GM18907 (cell line): ENCODE data around the gene CD81.

Experiments
- ATAC-seq: cut with Tn5 transposase; IDR thresholded peaks from one replicate; pipeline ENCODE4 v1.9.1; 2021; ENCODE audit warnings: mild to moderate bottlenecking, moderate library complexity; ENCODE audit not compliant: unreplicated experiment

The CD81 gene

DNA sequence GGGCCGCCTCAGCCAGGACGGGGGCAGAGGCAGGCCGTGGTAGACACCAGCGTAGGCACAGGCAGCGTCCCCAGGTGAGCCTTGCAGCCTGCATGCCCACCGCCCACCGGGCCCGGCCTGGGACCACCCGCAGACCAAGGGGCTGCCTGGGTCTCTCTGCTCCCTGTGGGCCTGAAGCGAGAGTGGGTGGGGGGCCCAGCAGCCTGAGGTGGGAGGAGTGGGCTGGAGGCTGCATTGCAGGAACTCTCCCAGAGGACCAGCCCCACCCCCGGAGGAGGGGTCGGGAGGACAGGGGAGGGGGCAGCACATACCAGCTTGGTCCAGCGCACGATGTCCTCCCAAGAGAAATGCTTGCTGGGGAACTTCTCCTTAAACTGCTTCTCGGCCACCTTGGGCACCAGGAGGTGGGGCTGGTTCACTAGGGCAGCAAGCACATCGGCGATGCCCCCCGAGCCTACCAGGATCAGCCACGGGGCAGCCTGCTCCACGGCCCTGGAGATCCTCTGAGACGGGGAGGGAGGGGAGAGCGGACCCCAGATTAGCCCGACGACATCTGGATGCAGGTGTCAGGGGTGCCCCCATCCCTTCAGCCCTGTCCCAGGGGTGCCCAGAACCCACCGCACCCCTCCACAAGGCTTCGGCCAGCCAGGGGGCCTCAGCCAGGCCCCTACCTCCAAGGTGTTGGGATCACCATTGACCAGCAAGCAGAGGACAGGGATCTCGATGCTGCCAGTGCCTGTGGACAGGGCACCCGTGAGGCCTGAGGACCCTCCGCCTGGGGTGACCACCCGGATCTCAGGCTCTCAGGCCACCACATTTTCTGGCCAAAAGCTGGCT is 41.0 kb downstream of the CD81 start:
- ATAC-seq, result no peak

DNA sequence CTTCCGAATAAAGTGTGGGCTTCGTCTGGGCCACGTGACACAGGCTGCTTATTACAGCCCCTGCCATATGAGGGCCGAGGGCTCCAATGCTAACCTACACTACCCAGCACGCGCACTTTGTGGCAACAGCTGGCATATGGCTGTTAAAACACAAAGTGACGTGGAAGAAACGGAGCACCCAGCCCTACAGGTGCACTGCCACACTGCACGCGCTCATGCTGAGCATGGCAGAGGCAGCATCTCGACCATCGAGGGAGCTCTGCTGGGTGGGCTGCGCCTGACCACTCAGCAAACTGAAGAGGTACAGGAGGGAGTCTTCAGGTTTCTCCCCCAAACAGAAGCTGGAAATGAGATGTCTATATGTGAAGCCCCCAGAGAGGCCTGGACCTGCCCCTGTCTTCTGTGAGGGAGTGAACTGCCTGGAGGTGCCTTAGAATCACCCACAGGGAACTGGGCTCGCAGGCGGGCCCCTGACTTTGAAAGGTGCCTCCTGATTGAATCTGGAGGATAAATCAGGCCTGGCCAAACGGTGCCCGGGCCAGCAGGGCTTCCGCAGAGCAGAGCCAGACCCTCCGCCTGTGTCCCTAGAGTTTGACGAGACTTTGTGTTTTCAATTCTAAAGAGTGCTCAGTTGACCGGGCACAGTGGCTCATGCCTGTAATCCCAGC is 41.7 kb downstream of the CD81 start:
- no peak for ATAC-seq

DNA sequence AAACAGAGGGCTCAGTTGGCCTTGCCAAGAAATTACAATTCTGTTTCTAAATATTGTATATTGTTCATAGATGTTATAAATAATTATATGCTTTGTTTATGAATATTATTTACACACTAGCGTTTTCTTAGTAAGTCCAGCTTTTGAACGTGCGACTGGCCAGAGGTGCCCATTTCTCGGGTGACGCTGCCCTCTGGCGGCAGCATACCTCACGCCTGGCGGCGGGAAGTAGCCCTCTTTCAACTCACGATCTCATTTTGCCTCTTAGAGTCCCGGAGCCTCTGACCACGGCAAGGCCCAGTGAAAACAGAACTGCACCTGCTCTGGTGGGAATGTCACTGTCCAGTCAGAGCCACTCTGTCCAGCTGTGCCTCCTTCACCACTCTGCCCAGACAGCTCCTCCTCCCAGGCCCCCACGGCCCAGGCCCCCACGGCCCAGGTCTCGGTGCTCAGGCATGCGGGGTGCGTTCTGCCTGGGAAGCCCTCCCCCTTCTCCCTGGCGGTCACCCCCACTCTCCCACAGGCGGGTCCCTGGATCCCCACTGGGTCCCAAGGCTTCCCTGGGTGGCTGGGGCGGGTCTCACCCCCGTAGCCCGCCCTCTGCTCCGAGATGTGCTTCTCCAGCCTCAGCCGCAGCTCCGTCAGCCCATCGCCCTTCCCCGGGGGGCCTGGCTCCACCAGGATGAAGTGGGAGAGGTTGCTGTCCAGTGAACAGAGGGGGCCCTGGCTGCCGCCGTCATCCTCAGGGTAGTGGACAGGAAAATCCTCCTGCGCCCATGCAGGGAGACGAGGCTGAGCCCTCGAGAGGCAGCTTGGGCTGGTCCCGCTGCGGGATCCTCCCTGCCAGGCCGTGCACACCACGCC is 42.8 kb downstream of the CD81 start:
- ATAC-seq, result no peak

DNA sequence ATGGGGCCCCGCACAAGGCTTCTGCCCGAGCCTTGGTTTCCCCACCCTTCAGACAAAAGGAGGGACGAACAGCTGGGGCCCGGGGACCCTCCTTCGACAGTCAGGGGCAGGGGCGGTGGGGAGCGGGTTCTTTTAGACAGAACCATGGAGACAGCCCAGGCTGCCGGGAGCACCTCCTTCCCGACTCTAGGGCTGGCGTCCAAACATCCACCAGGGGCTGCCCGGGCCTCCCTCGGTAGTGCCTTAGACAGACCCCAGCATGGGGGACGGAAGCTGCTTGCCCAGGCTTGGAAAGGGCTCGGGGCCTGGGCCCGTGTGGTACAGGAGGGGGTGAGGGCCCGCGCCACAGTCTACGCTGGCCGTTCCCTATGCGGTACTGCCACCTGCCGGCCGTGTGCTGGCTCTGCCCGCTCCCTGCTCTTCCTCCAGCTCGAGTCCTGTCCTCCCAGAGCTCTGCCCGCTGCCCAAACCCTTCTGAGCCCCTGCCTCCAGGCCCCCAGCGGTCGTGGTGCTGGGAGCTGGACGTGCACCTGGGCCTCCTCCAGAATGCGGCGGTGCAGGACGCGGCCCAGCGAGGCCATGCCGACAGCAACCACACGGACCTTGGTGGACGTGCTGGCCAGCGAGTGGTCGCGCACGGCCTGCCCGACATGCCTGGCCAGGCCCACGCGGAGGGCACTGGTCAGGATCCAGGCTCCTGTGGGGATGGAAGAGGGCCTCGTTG is 43.6 kb downstream of the CD81 start:
- ATAC-seq, result peak; percentile 77

DNA sequence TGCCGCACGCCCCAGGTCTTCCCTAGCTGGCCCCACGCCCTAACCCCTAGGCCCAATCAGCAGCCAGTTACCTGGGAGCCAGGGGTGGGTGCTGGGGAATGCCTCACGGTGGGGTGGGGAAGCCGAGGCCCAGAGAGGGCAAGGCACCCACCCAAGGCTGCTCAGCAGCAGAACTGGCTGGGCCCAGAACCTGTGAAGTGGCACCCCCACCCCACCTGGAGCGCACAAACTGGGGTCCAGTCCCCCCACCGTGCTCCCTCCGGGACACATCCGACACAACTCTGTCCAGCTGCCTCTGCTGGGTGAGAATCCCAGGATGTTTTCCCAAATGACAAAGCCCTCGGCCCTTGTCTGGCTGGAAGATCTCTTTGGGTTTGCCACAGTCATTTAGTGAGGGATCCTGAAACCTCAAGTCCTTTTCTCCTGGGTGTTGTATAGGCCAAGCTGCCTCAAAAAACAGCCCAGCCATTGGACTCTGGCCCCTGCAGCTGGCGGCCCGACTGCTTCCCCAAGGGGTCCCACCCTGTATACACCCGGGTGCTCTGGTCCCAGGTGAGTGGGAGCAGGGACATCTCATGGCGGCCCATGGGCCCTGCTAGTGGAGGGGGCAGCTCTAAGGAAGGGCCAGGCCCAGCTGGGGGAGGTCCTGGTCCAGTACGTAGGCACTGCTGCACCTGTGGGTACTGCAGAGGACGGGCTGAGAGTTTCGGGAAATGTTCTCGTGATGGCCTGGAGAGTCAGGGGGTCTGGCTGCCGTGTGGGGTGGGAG is 44.3 kb downstream of the CD81 start:
- ATAC-seq, result no peak

DNA sequence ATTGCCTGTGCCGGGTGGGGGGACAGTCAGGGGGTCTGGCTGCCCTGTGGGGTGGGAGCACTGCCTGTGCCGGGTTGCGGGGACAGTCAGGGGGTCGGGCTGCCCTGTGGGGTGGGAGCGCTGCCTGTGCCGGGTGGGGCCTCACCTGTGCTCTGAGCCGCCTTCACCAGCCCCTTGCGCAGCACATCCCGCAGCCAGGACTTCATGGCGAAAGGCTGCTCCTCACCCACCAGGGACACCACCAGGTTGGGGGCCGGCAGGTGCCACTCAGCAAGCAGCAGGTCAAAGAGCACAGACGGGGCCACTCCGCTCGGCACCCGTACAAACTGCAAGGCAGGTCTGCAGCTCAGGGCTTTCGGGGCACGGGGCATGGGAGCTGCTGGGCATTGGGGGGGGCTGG is 44.9 kb downstream of the CD81 start:
- no peak for ATAC-seq

DNA sequence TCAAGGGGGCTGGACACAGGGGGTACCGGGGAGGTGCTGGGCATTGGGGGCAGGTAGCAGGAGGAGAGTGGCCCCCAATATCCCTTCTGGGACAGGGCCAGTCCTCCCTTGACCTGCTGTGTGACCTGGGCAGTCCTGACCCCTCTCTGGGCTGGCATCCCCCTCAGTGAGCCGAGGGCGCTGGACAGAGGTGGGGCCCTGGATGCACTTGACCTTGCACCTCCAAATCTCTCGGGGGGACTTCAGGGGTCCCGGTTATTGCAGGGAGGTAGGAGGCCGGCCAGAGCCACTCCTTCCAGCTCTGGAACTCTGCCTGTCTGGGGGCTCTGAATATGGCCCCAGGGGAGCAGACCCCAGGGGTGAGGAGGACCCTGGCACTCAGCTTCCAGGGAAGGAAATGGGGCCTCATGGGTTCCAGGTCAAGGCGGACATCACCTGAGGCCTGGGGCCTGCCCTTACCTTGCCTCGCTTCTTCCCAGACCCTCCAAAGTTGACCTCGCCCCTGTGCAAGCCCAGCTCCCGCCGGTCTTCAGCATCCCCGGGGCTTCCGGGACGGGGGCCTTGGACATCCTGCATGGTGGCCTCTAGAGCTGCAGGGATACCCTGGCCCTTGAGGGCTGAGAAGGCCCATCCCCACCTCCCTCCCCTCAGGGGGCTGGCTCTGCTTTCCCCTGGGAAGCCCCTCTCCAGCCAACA is 45.5 kb downstream of the CD81 start:
- no peak for ATAC-seq

DNA sequence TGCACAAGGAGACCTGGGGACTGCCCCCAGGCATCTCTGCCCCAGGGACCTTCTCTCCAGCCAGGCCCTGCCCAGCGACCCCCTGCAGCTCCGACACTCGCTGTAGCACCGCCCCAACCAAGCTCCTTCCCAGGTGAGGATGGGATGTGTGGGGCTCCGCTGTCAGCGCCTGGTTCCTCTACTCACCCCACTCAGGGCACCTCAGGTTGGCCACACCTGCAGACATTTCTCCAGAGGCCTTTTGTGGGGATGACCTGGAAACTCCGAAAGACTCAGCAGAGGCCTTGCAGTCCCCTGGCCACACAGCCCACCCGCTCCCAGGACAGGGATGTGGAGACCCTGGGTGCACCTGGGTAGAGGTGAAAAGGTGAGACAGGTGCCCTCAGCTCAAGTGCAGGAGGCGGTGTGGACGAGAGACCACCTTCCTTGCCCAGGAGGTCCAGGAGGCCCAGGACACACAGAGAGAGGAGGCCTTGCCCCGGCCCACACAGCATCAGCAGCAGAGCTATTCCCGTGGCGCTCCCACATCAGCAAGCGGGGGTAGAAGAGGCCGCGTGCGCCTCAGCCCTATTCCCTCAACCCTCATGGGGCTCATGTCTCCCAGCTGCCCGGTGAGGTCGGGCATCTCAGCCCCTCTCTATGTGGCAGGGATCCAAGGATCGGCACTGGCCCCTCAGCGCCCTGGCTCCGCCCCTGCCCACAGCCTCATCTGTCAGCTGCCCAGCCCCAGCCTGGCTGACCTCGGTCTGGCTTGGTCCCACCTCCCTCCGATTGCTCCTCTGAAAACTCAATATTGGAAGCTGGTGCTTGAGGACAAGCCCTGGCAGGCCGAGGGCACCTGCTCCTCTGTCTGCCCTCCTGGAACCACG is 46.3 kb downstream of the CD81 start:
- ATAC-seq, result no peak

DNA sequence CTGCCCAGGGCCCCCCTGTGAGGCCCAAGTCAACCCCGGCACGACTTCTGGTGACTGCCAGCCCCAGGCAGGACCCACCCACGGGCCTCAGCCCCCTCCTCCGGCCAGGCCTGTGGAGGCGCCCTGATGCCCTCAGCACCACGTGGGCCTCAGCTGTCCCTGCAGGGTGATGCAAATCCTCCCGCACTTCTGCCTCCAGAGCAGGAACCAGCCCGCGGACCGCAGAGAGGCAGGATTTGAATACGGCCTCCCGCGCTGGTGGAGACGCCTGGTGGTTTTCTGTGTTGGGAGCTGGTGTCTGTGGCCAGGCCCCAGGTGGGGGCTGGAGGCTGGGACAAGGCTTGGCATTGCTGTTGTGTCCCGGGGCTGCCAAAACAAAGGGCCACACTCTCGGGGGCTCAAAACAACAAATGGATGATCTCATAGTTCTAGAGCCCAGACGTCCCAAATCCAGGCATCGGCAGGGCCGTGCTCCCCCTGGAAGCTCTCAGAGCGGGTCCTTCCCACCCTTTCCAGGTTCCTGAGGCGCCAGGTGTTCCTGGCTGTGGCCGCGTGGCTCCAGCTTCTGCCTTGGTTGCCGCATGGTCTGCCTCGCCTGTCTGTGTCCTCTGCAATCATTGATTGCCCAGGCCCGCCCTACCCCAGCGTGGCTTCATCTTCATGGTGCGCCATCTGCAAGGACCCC is 47.8 kb downstream of the CD81 start:
- no peak for ATAC-seq

DNA sequence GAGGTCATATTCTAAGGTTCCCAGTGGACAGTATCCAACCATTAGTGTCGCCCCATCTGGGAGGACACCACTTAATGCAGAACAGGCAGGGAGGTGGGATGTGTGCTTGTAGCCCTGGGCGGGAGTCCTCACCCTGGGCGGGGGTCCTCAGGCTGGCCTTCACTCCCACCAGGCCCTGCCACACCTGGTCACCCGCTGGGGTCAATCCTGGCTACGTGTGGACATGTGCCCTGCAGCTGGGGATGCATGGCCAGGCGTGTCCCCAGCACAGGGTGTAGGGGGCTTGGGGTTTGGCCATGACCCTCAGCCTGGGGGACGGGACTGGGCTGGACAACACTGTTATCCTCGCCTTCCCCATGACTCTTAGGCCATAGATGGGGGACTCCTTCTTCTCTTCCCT is 48.4 kb downstream of the CD81 start:
- no peak for ATAC-seq

DNA sequence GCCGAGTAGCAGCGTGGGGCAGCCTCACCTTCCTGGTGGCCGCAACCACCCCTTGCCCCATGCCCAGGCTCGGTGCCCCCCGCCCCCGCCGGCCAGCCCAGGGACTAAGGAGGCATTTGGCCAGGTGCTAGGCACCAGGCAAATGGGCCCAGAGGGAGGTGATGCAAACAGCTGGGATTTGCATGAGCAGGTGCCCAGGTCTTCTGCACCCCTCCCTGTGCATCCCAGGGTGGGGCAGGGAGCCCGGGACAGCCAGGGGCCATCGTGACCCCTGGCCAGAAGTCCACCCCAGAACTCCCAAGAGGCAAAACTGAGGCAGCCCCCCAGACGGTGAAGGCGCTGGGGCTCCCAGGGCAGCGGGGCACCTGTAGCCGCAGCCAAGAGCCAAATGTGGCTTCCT is 49.1 kb downstream of the CD81 start:
- no peak for ATAC-seq

DNA sequence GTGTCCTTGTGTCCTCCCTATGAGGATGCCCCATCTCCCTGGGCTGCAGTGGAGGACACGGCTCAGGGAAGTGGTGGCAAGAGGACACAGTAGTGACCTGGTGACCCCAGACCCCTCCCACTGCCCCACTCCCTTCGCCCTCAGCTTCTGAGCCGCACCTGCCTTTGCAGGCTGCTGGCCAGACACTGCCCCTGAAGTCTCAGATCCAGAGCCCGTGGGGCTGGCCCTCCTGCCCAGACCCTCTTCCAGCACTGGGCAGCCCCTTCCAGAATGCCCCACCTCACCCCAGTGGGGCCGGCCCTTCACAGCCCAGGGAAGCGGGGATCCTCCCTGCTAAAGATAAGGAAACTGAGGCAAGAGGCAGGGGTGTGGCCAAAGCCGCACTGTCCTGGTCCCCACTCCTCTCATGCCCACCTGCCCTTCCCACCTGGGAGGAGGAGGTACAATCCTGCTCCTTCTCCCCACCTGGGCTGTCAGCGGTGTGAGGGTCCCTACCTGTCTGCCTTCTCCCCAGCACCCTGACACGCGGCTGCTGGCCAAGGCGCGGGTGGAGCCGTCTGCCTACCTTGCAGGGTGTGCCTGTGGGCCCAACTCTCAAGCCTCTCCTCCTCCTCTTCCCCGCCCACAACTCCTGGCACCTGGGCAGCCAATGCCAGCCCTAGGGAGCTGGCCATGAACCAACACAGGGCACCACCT is 49.9 kb downstream of the CD81 start:
- ATAC-seq, result no peak

DNA sequence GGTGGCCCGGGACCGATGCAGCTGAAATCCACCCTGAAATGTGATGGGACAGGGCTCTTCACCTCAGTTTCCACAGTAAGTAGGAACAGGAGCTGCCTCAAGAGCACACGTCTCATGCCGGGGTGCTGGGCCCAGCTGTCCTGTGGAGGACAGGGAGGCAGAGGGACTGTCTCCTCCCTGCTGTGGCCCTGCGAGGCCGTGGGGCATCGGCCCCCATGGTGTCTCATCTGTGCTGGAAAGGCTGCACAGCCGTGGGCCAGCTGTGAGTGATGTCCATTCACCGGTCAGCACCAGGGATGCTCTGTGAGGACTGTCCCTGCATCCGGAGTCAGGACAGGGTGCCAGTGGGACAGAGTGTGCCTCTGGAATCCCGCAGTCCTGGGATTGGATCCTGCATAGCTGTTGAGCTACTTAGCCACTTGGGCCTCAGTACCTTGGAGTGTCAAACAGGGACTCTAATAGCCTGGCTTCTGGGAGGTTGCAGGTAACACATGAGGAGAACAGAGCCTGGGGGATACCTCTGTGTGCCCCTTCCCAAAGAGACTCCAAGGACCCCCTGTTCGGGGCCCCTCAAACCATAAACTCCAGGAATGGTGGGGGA is 50.7 kb downstream of the CD81 start:
- no peak for ATAC-seq

DNA sequence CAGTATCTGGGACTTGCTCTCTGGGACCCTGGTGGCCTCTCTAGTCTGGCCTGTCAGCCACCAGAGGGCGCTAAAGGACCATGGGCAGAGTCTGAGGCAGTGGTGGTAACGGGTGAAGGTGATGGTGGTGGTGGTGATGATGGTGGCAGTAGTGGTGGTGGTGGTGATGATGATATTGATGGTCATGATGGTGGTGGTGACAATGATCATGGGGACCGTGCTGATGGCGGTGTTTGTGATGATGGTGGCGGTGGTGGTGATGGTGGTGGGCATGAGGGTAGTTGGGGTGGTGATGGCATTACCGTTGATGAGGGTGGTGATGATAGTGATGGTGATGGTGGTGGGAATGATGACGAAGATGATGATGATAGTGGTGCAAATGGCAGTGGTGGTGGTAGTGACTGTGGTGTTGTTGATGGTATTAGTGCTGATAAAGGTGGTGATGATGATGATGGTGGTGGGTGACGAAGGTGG is 51.2 kb downstream of the CD81 start:
- no peak for ATAC-seq

DNA sequence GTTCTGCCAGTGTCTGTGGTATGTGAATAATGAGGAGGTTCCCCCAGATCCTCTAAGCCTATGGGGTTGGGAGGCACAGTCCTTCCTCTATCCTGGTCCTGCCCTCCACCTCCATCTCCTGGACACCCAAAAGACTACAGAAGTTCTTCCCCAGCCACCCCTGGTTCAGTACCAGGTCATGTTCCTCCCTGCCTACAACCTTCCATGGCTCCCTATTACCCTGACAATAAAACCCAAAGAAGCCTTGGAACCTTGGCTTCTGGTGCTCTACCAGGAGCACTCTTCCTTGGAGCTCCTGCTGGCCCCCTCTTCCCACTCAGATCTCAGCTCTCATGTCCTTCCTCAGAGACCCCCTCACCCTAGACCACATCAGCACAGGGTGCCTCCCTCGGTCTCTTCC is 54.3 kb downstream of the CD81 start:
- ATAC-seq, result no peak

DNA sequence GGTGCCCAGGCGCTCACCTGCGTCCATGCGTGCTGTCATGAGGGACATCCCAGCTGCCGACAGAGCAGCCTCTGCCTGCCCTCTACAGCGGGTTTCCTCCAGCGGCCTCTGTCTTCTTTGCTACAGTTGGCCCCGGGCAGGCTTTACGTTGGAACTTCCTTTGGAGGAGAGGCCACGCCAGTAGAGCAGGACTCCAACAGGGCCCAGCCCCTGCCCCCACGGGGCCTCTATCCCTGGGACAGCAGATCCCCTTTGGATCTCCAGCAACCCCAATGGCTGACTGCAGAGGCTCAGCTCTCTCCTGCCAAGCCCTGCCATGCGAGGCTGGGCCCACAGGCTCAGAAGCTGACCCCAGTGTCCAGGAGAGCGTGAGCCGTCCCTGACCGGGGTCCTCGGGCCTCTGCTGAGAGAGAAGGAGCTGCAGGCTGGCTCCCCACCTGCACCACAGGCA is 55.1 kb downstream of the CD81 start:
- ATAC-seq, result no peak

DNA sequence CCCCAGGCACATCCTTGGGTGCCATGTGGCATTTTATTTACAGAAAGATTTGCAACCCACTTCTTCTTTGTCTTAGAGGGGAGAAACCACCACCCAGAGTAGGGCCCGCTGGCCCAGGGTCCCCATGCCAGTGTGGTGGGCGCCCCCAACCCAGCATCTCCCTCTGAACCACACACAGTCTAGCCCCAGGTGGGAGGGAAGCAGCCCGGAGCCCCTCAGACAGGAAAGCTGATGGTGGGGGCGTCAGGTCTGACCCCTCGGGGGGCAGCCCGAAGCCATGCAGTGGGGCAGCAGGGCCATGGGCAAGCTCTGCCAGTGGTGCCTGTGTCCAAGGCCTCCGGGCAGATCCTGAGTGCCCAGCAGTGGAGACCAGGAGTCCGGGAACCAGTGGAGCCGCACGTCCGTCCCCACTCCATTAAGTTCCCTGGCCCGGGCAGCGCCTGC is 55.5 kb downstream of the CD81 start:
- no peak for ATAC-seq
